Endothelial cell of umbilical vein (primary cell): Measurements from ENCODE around the gene SERPINE1. TPM values are rescaled to one million over a fixed set of nuclear protein-coding genes. Genes with fewer than 3 reads are reported as not detected.
A peak's percentile ranks its signal among the peaks of the same experiment; 100 is the strongest.

ENCODE experiments used
- BruUV-seq: library from RNA; stranded (reverse); fragments of 400-500 nt; replicated peaks from 2 replicates; lab custom pipeline; 2021; lab: Mats Ljungman, UMichigan
- CTCF ChIA-PET: fragments of 300-600, 350-600 bp; sonication (Branson Sonifier 250); formaldehyde crosslinking; loops from one replicate; lab custom pipeline; 2021; ENCODE audit warnings: antibody characterized with exemption, inconsistent platforms; lab: Charles Lee
- POLR2A ChIA-PET: fragments of 300-600, 350-600 bp; sonication (Branson Sonifier 250); formaldehyde crosslinking; loops from one replicate; lab custom pipeline; 2021; ENCODE audit warnings: antibody characterized with exemption, inconsistent platforms; lab: Charles Lee
- DNase-seq: peaks from one replicate; pipeline ENCODE4 v3.0.0-alpha.2; 2011; ENCODE audit warnings: low read depth, low spot score
- FAIRE-seq: peaks from 2 replicates; lab custom pipeline; 2011; peaks lifted over from hg19 to GRCh38; lab: Jason Lieb, UNC
- H2AFZ ChIP-seq: 2 replicates; pipeline ENCODE4 v1.6.0; 2012; ENCODE audit warnings: low read depth, low read length, control low read depth, inconsistent platforms
- H3K27ac ChIP-seq: 2 replicates; pipeline ENCODE4 v1.5.1; 2011; ENCODE audit warnings: low read depth, mild to moderate bottlenecking, control low read depth, low read length, moderate library complexity; ENCODE audit not compliant: insufficient read depth
- H3K27me3 ChIP-seq, 2 experiments: 2 replicates each; pipeline versions ENCODE4 v1.6.0 to v1.6.1; 2011; ENCODE audit warnings: low read length in 2 of 2, mixed read lengths in 1 of 2; ENCODE audit not compliant: control insufficient read depth in 2 of 2, insufficient read depth in 2 of 2
- H3K36me3 ChIP-seq, 2 experiments: 2 replicates in 1 of 2; 3 replicates in 1 of 2; pipeline ENCODE4 v1.5.1; 2011; ENCODE audit warnings: low read length in 2 of 2, mild to moderate bottlenecking in 1 of 2, moderate library complexity in 1 of 2; ENCODE audit not compliant: control insufficient read depth in 2 of 2, insufficient read depth in 2 of 2; ENCODE audit errors: extremely low read depth in 1 of 2
- H3K4me1 ChIP-seq: 3 replicates; pipeline ENCODE4 v1.5.1; 2011; ENCODE audit warnings: mild to moderate bottlenecking, low read length; ENCODE audit not compliant: control insufficient read depth, insufficient read depth; ENCODE audit errors: extremely low read depth
- H3K4me2 ChIP-seq: 2 replicates; pipeline ENCODE4 v1.6.1; 2011; ENCODE audit warnings: low read length, control low read depth, mixed read lengths; ENCODE audit not compliant: insufficient read depth
- H3K4me3 ChIP-seq, 3 experiments: fragments of 200-600 bp in 1 of 3; sonication (generic), shearing (Covaris generic) in 1 of 3; replicated peaks in 1 of 3; 2 replicates each; pipeline ENCODE4 v1.5.1; 2011 to 2016; ENCODE audit warnings: control low read depth in 3 of 3, low read length in 3 of 3, mild to moderate bottlenecking in 2 of 3, inconsistent platforms in 1 of 3, low read depth in 1 of 3, moderate library complexity in 1 of 3; ENCODE audit not compliant: insufficient read depth in 1 of 3
- H3K79me2 ChIP-seq: 2 replicates; pipeline ENCODE4 v1.6.0; 2012; ENCODE audit warnings: low read length, inconsistent platforms; ENCODE audit not compliant: control insufficient read depth, insufficient read depth
- H3K9ac ChIP-seq: replicated peaks from 2 replicates; pipeline ENCODE3; 2011; ENCODE audit warnings: low read length, control low read depth; ENCODE audit not compliant: insufficient read depth; ENCODE audit errors: extremely low read depth
- H3K9me1 ChIP-seq: replicated peaks from 3 replicates; pipeline ENCODE4 v1.6.0; 2011; ENCODE audit warnings: mild to moderate bottlenecking, low read length; ENCODE audit not compliant: control insufficient read depth, insufficient read depth; ENCODE audit errors: extremely low read depth
- H3K9me3 ChIP-seq: replicated peaks from 2 replicates; pipeline ENCODE4 v1.5.1; 2012; ENCODE audit warnings: low read length, inconsistent platforms; ENCODE audit not compliant: control insufficient read depth, insufficient read depth
- H4K20me1 ChIP-seq: replicated peaks from 2 replicates; pipeline ENCODE3; 2011; ENCODE audit warnings: mild to moderate bottlenecking, low read length; ENCODE audit not compliant: control insufficient read depth, insufficient read depth; ENCODE audit errors: extremely low read depth
- FOS ChIP-seq: IDR thresholded peaks from 2 replicates; pipeline ENCODE4 v1.6.1; 2011; ENCODE audit warnings: mild to moderate bottlenecking, low read length, moderate library complexity, borderline replicate concordance; ENCODE audit not compliant: insufficient read depth
- JUN ChIP-seq: IDR thresholded peaks from 2 replicates; pipeline ENCODE4 v1.6.1; 2011; ENCODE audit warnings: borderline replicate concordance, low read depth; ENCODE audit not compliant: insufficient read length, insufficient read depth
- MYC ChIP-seq: IDR thresholded peaks from one replicate; pipeline ENCODE4 v1.6.1; 2011; ENCODE audit warnings: mild to moderate bottlenecking, low read depth, low read length
- POLR2AphosphoS5 ChIP-seq: IDR thresholded peaks from 2 replicates; pipeline ENCODE4 v1.6.1; 2012; ENCODE audit warnings: low read depth, mild to moderate bottlenecking, control low read depth, low read length, moderate library complexity; ENCODE audit not compliant: insufficient read depth
- dilution Hi-C: fragments of 300-500 bp; cut with MboI; formaldehyde crosslinking; loops from one replicate; pipeline ENCODE4 v1.15.0; 2019; ENCODE audit warnings: low sequenced_read_pairs; ENCODE audit not compliant: extremely low pct_ligation_motif_present
- intact Hi-C: fragments of 100-400 bp; cut with micrococcal nuclease; formaldehyde crosslinking; loops from one replicate; pipeline ENCODE4 v1.10.0; 2022
- polyA plus RNA-seq, 4 experiments: library from polyadenylated mRNA; depleted of rRNA in 3 of 4; stranded (reverse) in 3 of 4; unstranded in 1 of 4; fragments of >200 nt; gene quantifications; 2 replicates each; pipeline versions ENCODE4 v1.2.1 to v1.2.3, GENCODE V29; 2011 to 2012; ENCODE audit warnings: missing spikeins in 1 of 4
- total RNA-seq: library from RNA; stranded (reverse); gene quantifications from 2 replicates; pipeline ENCODE4 v1.2.3, GENCODE V29; 2021
- TF ChIP-seq, protein P1 (sequence below), 2 donors: IDR thresholded peaks; 1 replicate in 1 of 2; 2 replicates in 1 of 2; pipeline ENCODE4 v1.5.1; 2011; ENCODE audit warnings: low read length in 2 of 2, mild to moderate bottlenecking in 2 of 2, moderate library complexity in 2 of 2, control low read depth in 1 of 2, inconsistent platforms in 1 of 2, low read depth in 1 of 2; ENCODE audit not compliant: insufficient read depth in 1 of 2; ENCODE audit errors: extremely low read depth in 1 of 2
- TF ChIP-seq, protein P2 (sequence below): IDR thresholded peaks from 2 replicates; pipeline ENCODE4 v1.6.1; 2011; ENCODE audit not compliant: insufficient read depth, insufficient read length

SERPINE1 gene
- total and polyA plus RNA-seq, 2 donors (not counting 3 experiments of a cell fraction or from before 2014, with no cell fraction given) = 2,296 to 4,637 TPM

DNA sequence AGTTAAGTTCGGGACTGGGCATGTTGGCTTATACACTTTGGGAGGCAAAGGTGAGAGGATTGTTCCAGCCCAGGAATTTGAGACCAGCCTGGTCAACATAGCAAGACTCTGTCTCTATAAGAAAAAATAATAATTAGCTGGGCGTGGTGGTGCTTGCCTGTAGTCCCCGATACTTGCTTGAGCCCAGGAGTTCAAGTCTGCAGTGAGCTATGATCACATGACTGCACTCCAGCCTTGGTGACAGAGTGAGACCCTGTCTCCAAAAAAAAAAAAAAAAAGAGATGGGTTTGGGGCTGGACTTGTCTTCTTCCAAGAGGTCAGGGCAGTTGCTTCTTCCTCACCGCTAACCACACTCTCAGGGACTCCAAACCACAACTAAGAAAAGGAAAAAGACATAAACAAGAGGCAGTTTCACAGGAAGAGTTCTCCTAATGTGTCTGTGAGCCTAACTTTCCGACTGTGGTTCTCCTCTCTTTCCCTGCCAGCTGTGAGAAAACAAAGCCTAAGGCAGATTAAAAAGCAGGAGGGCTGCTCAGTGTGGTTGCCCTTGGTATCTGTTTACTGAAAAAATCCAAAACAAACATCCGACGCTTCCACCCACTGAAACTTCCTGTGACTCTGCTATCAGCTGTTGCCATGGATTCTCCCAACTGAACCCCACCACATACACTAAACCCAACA, 2.4 kb upstream of the SERPINE1 start:
- POLR2A ChIA-PET = interaction anchor here (1.0 to 5.3 kb wide), 5 partner anchors 12 to 24 kb away, joined by 6 to 49 read pairs (median 32); no protein-coding TSS in a partner anchor
- CTCF ChIA-PET = interaction anchor here (0.7 to 3.5 kb wide), 5 partner anchors 11 to 47 kb away, joined by 3 to 24 read pairs (median 8); no protein-coding TSS in a partner anchor
- TF ChIP-seq JUN = peak; percentile 34
- no peak for TF ChIP-seq MYC
- H3K27me3 ChIP-seq = no peaks in the 10 kb centered on the region
- H3K9me1 ChIP-seq = no peaks in the 10 kb centered on the region
- H3K36me3 ChIP-seq = peaks cover 8 to 10% of the 10 kb centered on the region in 2 experiments
- no peaks in the 10 kb centered on the region for H3K9me3 ChIP-seq
- H3K4me2 ChIP-seq = peak overlapping the region; percentile 45
- no peak overlapping the region for H2AFZ ChIP-seq
- dilution Hi-C loops (no loop called here), intact Hi-C loops (loop anchor here (10.0 kb wide), 1 partner anchor 1020 kb away; the partner anchor contains the start of genes AP4M1 and MCM7)
- H3K9ac ChIP-seq = peak overlapping the region; percentile 100
- H3K4me3 ChIP-seq = no peak overlapping the region
- peak overlapping the region; percentile 83 for H3K27ac ChIP-seq
- BruUV-seq = TSS peak; percentile 41
- no peaks in the 10 kb centered on the region for H4K20me1 ChIP-seq
- FAIRE-seq (peak; percentile 93), DNase-seq (peak; percentile 88)
- peaks cover 61% of the 10 kb centered on the region for H3K4me1 ChIP-seq
- peaks cover 39% of the 10 kb centered on the region for H3K79me2 ChIP-seq

DNA sequence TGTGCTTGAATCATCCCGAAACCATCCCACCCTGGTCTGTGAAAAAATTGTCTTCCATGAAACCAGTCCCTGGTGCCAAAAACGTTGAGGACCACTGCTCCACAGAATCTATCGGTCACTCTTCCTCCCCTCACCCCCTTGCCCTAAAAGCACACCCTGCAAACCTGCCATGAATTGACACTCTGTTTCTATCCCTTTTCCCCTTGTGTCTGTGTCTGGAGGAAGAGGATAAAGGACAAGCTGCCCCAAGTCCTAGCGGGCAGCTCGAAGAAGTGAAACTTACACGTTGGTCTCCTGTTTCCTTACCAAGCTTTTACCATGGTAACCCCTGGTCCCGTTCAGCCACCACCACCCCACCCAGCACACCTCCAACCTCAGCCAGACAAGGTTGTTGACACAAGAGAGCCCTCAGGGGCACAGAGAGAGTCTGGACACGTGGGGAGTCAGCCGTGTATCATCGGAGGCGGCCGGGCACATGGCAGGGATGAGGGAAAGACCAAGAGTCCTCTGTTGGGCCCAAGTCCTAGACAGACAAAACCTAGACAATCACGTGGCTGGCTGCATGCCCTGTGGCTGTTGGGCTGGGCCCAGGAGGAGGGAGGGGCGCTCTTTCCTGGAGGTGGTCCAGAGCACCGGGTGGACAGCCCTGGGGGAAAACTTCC, 784 bp upstream of the SERPINE1 start:
- DNase-seq (peak; percentile 94), FAIRE-seq (peak; percentile 95)
- H3K4me2 ChIP-seq = peak overlapping the region; percentile 60
- peak overlapping the region; percentile 100 for H3K9ac ChIP-seq
- peaks cover 50% of the 10 kb centered on the region for H3K79me2 ChIP-seq
- peaks cover 19 to 20% of the 10 kb centered on the region in 2 experiments for H3K36me3 ChIP-seq
- BruUV-seq = TSS peak; percentile 15
- no peaks in the 10 kb centered on the region for H4K20me1 ChIP-seq
- H3K4me1 ChIP-seq = peaks cover 59% of the 10 kb centered on the region
- H3K4me3 ChIP-seq = peak overlapping the region in 1 of 3 experiments; percentile 48
- TF ChIP-seq MYC (peak; percentile 71), FOS (no peak), POLR2AphosphoS5 (peak; percentile 21)
- TF ChIP-seq, protein P1, sequence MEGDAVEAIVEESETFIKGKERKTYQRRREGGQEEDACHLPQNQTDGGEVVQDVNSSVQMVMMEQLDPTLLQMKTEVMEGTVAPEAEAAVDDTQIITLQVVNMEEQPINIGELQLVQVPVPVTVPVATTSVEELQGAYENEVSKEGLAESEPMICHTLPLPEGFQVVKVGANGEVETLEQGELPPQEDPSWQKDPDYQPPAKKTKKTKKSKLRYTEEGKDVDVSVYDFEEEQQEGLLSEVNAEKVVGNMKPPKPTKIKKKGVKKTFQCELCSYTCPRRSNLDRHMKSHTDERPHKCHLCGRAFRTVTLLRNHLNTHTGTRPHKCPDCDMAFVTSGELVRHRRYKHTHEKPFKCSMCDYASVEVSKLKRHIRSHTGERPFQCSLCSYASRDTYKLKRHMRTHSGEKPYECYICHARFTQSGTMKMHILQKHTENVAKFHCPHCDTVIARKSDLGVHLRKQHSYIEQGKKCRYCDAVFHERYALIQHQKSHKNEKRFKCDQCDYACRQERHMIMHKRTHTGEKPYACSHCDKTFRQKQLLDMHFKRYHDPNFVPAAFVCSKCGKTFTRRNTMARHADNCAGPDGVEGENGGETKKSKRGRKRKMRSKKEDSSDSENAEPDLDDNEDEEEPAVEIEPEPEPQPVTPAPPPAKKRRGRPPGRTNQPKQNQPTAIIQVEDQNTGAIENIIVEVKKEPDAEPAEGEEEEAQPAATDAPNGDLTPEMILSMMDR (IDR thresholded peaks at IDR 0.05; ENCODE audit: extremely low read depth in 1 of 2, insufficient read depth in 1 of 2, low read depth in 1 of 2, low read length in 2 of 2) = no peak
- TF ChIP-seq, protein P2, sequence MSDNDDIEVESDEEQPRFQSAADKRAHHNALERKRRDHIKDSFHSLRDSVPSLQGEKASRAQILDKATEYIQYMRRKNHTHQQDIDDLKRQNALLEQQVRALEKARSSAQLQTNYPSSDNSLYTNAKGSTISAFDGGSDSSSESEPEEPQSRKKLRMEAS = peak; percentile 91
- intact Hi-C loops = loop anchor here (1.0 to 10.0 kb wide), 6 partner anchors 9 to 1021 kb away; partner anchors contain the start of genes AP4M1 and MCM7
- dilution Hi-C loops = no loop called here
- no peaks in the 10 kb centered on the region for H3K27me3 ChIP-seq
- no peaks in the 10 kb centered on the region for H3K9me1 ChIP-seq
- H3K27ac ChIP-seq = peak overlapping the region; percentile 83
- POLR2A ChIA-PET = interaction anchor here (0.8 to 6.3 kb wide), 10 partner anchors 9 to 237 kb away, joined by 3 to 132 read pairs (median 26); partner anchors contain the start of genes TRIM56 and UFSP1
- CTCF ChIA-PET = interaction anchor here (1.4 to 3.9 kb wide), 10 partner anchors 9 to 49 kb away, joined by 5 to 41 read pairs (median 12); no protein-coding TSS in a partner anchor
- no peaks in the 10 kb centered on the region for H3K9me3 ChIP-seq
- no peak overlapping the region for H2AFZ ChIP-seq
